GM10266 (cell line): Measurements from ENCODE around the gene TMEM59.
"Not testable (repeated sequence)": the region's sequence is repeated elsewhere in the genome, so short reads cannot be mapped to it uniquely, and the experiment has no call there.

ENCODE experiments used
- DNase-seq: peaks from one replicate; pipeline ENCODE4 v3.0.0; 2012; ENCODE audit errors: extremely low spot score
- TF ChIP-seq, protein P1 (sequence below): IDR thresholded peaks from 2 replicates; pipeline ENCODE4 v1.5.1; 2012; ENCODE audit warnings: mild to moderate bottlenecking, low read depth; ENCODE audit not compliant: control insufficient read depth, insufficient read depth; ENCODE audit errors: missing control alignments

Gene TMEM59

GRCh38 chr1:54052934-54053744, at the start of gene TMEM59, which contains the start of gene TCEANC2:
Gene TMEM59 (minus strand): TSS chr1:54053204. CDS start chr1:54053188, 16 bp downstream.
Gene TCEANC2 (plus strand): TSS chr1:54053608. CDS start chr1:54054423, 815 bp downstream.
- TF ChIP-seq, protein P1, sequence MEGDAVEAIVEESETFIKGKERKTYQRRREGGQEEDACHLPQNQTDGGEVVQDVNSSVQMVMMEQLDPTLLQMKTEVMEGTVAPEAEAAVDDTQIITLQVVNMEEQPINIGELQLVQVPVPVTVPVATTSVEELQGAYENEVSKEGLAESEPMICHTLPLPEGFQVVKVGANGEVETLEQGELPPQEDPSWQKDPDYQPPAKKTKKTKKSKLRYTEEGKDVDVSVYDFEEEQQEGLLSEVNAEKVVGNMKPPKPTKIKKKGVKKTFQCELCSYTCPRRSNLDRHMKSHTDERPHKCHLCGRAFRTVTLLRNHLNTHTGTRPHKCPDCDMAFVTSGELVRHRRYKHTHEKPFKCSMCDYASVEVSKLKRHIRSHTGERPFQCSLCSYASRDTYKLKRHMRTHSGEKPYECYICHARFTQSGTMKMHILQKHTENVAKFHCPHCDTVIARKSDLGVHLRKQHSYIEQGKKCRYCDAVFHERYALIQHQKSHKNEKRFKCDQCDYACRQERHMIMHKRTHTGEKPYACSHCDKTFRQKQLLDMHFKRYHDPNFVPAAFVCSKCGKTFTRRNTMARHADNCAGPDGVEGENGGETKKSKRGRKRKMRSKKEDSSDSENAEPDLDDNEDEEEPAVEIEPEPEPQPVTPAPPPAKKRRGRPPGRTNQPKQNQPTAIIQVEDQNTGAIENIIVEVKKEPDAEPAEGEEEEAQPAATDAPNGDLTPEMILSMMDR = no peak
- peak; percentile 86 for DNase-seq

DNA sequence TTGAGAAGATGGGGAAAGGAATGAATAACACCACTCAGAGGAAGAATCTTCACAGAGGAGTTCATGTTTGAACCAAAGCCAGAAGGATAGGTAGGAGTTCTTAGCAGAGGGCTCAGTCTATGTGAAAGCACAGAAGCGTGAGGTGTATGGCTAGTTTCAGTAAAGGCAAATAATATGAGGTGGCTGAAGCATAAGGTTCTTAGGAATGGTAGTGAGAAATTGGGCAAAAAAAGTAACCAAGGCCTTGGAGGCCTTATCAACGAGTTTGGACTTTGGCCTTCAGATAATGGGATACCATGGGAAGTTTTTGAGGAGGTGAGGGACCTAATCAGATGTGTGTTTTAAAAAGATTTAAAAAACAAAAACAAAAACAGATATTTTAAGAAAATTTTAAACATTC, 47.5 kb upstream of the TMEM59 start:
- TF ChIP-seq, protein P1 = no peak
- DNase-seq = no peak

DNA sequence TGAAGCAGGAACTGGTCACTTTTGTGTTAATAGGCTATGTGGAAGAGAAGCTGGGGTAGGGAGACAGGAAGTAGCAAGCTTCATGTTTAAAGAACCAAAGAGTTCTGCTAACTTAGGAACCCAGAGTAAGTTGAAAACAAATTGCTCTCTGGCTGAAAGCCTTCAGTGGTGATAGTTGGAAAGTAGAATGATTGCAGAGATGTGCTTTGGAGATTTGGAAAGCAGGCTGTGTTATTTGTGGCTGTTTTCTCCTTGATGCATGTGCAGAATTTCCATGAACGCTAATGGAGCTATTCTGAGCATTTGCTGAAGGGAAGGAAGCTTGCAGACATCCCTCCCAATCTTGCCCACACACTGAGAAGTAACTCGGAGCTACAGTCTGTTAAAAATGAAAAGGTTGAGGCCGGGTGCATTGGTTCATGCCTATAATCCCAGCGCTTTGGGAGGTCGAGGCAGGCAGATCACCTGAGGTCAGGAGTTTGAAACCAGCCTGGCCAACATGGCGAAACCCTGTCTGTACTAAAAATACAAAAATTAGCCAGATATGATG, 46.1 kb upstream of the TMEM59 start:
- TF ChIP-seq, protein P1 = no peak
- no peak for DNase-seq

- TF ChIP-seq, protein P1 = no peak
- DNase-seq = no peak
Observed at GRCh38 chr1:54096877-54097240, 43.9 kb upstream of the TMEM59 start.

- DNase-seq = no peak
- TF ChIP-seq, protein P1 = no peak
Observed at GRCh38 chr1:54096227-54096876, 43.3 kb upstream of the TMEM59 start.

GRCh38 chr1:54095546-54096226, 42.7 kb upstream of the TMEM59 start:
- DNase-seq = no peak
- TF ChIP-seq, protein P1 = no peak

DNA sequence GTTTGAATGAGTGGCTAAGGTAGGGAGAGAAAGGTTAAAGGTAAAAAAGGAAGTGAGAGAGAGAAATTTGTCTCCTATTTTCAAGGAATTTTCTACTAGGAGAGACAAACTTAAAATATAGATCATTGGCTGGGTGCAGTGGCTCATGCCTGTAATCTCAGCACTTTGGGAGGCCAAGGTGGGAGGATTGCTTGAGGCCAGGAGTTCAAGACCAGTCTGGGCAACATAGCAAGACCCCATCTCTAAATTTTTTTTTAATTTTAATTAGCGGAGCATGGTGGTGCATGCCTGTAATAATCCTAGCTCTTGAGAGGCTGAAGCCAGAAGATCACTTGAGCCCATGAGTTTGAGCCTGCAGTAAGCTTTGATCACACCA, 41.7 kb upstream of the TMEM59 start:
- not testable (repeated sequence) for DNase-seq
